ENCODE data around the gene RBP3.

Gene RBP3

DNA sequence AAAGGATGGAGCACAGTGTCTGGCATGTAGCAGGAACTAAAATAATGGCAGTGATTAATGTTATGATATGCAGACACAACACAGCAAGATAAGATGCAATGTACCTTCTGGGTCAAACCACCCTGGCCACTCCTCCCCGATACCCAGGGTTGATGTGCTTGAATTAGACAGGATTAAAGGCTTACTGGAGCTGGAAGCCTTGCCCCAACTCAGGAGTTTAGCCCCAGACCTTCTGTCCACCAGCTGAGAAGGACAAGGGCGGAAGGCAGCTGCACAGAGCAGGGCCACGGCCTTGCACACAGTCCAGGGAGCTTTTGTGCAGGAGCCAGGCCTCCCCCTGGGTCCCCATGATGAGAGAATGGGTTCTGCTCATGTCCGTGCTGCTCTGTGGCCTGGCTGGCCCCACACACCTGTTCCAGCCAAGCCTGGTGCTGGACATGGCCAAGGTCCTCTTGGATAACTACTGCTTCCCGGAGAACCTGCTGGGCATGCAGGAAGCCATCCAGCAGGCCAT, at the start of gene RBP3:
Gene RBP3 (plus strand): TSS at position 226 of the 514 bp plus-strand sequence. CDS start 122 bp downstream, at position 348.
- ATAC-seq (ENCODE audit: low read depth), result no peak
- Histone ChIP-seq H3K4me1 (ENCODE audit: insufficient read depth, poor library complexity, severe bottlenecking) (no peaks in the 10 kb centered on the region), H3K36me3 (ENCODE audit: low read depth) (no peaks in the 10 kb centered on the region), H3K9me3 (ENCODE audit: severe bottlenecking) (no peaks in the 10 kb centered on the region), H3K4me3 (ENCODE audit: severe bottlenecking) (no peak within 1 kb of the TSS), H3K27ac (ENCODE audit: poor library complexity, severe bottlenecking) (no peak within 1 kb of the TSS), H3K27me3 (ENCODE audit: insufficient read depth, poor library complexity, severe bottlenecking) (no peaks in the 10 kb centered on the region)
- DNase-seq (ENCODE audit: low spot score), result no peak
- TF ChIP-seq CTCF (IDR thresholded peaks at IDR 0.05; ENCODE audit: poor library complexity, severe bottlenecking), result no peak

GRCh38 chr10:47298715-47299114, 49.4 kb upstream of the RBP3 start:
- Histone ChIP-seq H3K4me1 (ENCODE audit: insufficient read depth, poor library complexity, severe bottlenecking) (no peaks in the 10 kb centered on the region), H3K36me3 (ENCODE audit: low read depth) (no peaks in the 10 kb centered on the region), H3K4me3 (ENCODE audit: severe bottlenecking) (no peak overlapping the region), H3K27ac (ENCODE audit: poor library complexity, severe bottlenecking) (no peak overlapping the region), H3K27me3 (ENCODE audit: insufficient read depth, poor library complexity, severe bottlenecking) (peaks cover 70% of the 10 kb centered on the region), H3K9me3 (ENCODE audit: severe bottlenecking) (no peaks in the 10 kb centered on the region)
- DNase-seq (ENCODE audit: low spot score), result no peak
- TF ChIP-seq CTCF (IDR thresholded peaks at IDR 0.05; ENCODE audit: poor library complexity, severe bottlenecking), result no peak
- no peak for ATAC-seq (ENCODE audit: low read depth)

DNA sequence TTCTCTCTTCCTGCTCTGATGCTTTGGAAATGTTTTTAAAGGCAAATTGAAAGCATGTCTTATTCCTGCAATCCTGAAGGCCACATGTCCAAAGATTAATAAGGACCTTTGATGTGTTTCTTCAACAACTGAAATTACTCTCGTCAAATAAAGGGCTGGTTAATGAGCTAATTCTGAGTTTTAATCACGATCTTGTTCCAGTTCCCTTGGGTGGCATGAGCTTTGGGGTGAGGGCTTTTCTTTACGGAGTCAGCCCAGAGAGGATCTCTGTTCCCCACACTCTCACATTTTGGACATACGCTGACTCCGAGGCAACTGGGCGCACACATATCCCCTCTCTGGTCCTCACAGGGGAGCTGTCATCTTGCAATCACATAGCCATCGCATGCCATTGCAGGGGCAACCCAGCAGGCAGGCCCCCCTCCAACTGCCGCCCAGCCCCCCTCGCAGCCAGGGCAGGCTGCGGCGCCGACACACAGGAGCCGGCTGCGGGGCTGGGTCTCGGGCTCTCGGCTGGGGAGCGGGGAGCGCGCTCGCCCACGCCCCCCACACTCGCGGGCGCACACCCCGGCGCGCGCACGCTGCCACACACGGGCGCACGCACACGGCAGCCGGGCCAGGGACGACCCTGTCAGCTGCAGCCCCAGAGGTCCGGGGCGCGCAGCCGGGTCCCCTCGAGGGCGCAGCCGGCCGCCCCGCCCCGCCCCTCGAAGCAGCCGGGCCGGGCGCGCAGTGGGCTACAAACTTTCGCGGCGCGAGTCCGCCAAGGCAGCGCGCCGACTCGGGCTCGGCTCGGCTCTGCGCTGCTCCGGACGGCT, 48.3 kb upstream of the RBP3 start, which contains the start of gene GDF10:
Gene GDF10 (plus strand): TSS at position 587 of the 818 bp plus-strand sequence. CDS start 455 bp downstream, outside the sequence.
- H3K4me3 ChIP-seq (ENCODE audit: severe bottlenecking), result peak within 1 kb of the TSS; percentile 7
- H3K27ac ChIP-seq (ENCODE audit: poor library complexity, severe bottlenecking), result no peak within 1 kb of the TSS
- no peak for ATAC-seq (ENCODE audit: low read depth)
- H3K36me3 ChIP-seq (ENCODE audit: low read depth), result no peaks in the 10 kb centered on the region
- H3K9me3 ChIP-seq (ENCODE audit: severe bottlenecking), result no peaks in the 10 kb centered on the region
- H3K4me1 ChIP-seq (ENCODE audit: insufficient read depth, poor library complexity, severe bottlenecking), result no peaks in the 10 kb centered on the region
- no peak for DNase-seq (ENCODE audit: low spot score)
- peaks cover 70% of the 10 kb centered on the region for H3K27me3 ChIP-seq (ENCODE audit: insufficient read depth, poor library complexity, severe bottlenecking)
- TF ChIP-seq CTCF (IDR thresholded peaks at IDR 0.05; ENCODE audit: poor library complexity, severe bottlenecking), result no peak

DNA sequence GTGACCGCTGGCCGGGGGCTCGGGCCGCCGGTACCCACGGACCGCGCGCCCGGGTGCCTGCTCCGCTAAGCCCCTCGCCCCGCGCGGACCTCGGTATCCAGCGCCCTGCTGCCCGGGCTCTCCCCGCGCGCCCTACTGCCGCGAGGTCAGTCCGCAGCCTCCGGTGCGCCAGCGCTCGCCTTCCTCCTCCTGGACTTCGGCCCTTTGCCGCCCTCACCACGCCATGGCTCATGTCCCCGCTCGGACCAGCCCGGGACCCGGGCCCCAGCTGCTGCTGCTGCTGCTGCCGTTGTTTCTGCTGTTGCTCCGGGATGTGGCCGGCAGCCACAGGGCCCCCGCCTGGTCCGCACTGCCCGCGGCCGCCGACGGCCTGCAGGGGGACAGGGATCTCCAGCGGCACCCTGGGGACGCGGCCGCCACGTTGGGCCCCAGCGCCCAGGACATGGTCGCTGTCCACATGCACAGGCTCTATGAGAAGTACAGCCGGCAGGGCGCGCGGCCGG, 47.7 kb upstream of the RBP3 start:
- peak overlapping the region; percentile 7 for H3K4me3 ChIP-seq (ENCODE audit: severe bottlenecking)
- DNase-seq (ENCODE audit: low spot score) (no peak), ATAC-seq (ENCODE audit: low read depth) (peak; percentile 24; the same call in 1 of the 3 replicates)
- no peaks in the 10 kb centered on the region for H3K4me1 ChIP-seq (ENCODE audit: insufficient read depth, poor library complexity, severe bottlenecking)
- H3K27me3 ChIP-seq (ENCODE audit: insufficient read depth, poor library complexity, severe bottlenecking), result peaks cover 65% of the 10 kb centered on the region
- no peak for TF ChIP-seq CTCF (IDR thresholded peaks at IDR 0.05; ENCODE audit: poor library complexity, severe bottlenecking)
- H3K36me3 ChIP-seq (ENCODE audit: low read depth), result no peaks in the 10 kb centered on the region
- no peaks in the 10 kb centered on the region for H3K9me3 ChIP-seq (ENCODE audit: severe bottlenecking)
- H3K27ac ChIP-seq (ENCODE audit: poor library complexity, severe bottlenecking), result no peak overlapping the region

Measured in RWPE2 (cell line).